Smooth muscle cell (in vitro differentiated cells): ENCODE measurements around the gene WDFY3. TPM values are rescaled to one million over a fixed set of nuclear protein-coding genes. Genes with fewer than 3 reads are reported as not detected.

Experiments
- DNase-seq: peaks from one replicate; lab custom pipeline; 2025; ENCODE audit not compliant: unreplicated experiment; lab: John Stamatoyannopoulos, UW
- H2AFZ ChIP-seq: fragments of 200-600 bp; sonication (generic); 2 replicates; pipeline ENCODE4 v1.6.0; 2016; ENCODE audit warnings: antibody characterized with exemption, low read depth, mild to moderate bottlenecking
- H3F3A ChIP-seq: fragments of 200-600 bp; sonication (generic); 2 replicates; pipeline ENCODE4 v1.6.0; 2017; ENCODE audit warnings: antibody characterized with exemption, low read depth
- H3K27ac ChIP-seq: fragments of 200-600 bp; sonication (generic); 2 replicates; pipeline ENCODE4 v1.5.1; 2016; ENCODE audit warnings: low read depth, mild to moderate bottlenecking
- H3K27me3 ChIP-seq: fragments of 200-600 bp; sonication (generic); 2 replicates; pipeline ENCODE4 v1.6.1; 2016; ENCODE audit warnings: low read depth, mild to moderate bottlenecking
- H3K36me3 ChIP-seq: fragments of 200-600 bp; sonication (generic); 2 replicates; pipeline ENCODE4 v1.5.1; 2016; ENCODE audit warnings: low read depth
- H3K4me1 ChIP-seq: fragments of 200-600 bp; sonication (generic); 2 replicates; pipeline ENCODE4 v1.5.1; 2016; ENCODE audit warnings: low read depth
- H3K4me2 ChIP-seq: fragments of 200-600 bp; sonication (generic); 2 replicates; pipeline ENCODE4 v1.6.0; 2016; ENCODE audit warnings: mild to moderate bottlenecking
- H3K4me3 ChIP-seq: fragments of 200-600 bp; sonication (generic); 2 replicates; pipeline ENCODE4 v1.5.1; 2016; ENCODE audit warnings: mild to moderate bottlenecking
- H3K79me2 ChIP-seq: fragments of 200-600 bp; sonication (generic); 2 replicates; pipeline ENCODE4 v1.6.0; 2016; ENCODE audit warnings: low read depth, mild to moderate bottlenecking
- H3K9ac ChIP-seq: fragments of 200-600 bp; sonication (generic); 2 replicates; pipeline ENCODE4 v1.6.0; 2016; ENCODE audit warnings: low read depth
- H3K9me3 ChIP-seq: fragments of 200-600 bp; sonication (generic); replicated peaks from 2 replicates; pipeline ENCODE4 v1.5.1; 2016; ENCODE audit warnings: low read depth
- H4K20me1 ChIP-seq: fragments of 200-600 bp; sonication (generic); 2 replicates; pipeline ENCODE4 v1.6.0; 2016; ENCODE audit warnings: low read depth
- CTCF ChIP-seq: fragments of 200-600 bp; sonication (generic); IDR thresholded peaks from 2 replicates; pipeline ENCODE4 v1.5.1; 2017; ENCODE audit warnings: borderline replicate concordance, mild to moderate bottlenecking, antibody characterized with exemption; ENCODE audit not compliant: insufficient read depth, poor library complexity, severe bottlenecking
- WGBS: methylation state at CpG from one replicate; pipeline ENCODE4 v1.1.7; 2016; ENCODE audit warnings: low lambda C conversion rate; 5-methylcytosine and 5-hydroxymethylcytosine counted together
- polyA plus RNA-seq: library from polyadenylated mRNA; unstranded; fragments of >200 nt; fragmentation: Nextera tagmentation; extraction: Ambion mirVana; gene quantifications from 2 replicates; pipeline ENCODE4 v1.2.1, GENCODE V29; 2016
- total RNA-seq: library from RNA; depleted of rRNA; stranded (reverse); fragments of >200 nt; gene quantifications from 2 replicates; pipeline ENCODE4 v1.2.3, GENCODE V29; 2014

WDFY3 gene
- total and polyA plus RNA-seq, 2 experiments from 2014 or later: 4.0 to 63.9 TPM

- no peak for TF ChIP-seq CTCF
- WGBS: 73% methylated on average over 1 of the region's 1 CpG
- Histone ChIP-seq H3K27ac (no peak overlapping the region), H3K4me1 (peaks cover 11% of the 10 kb centered on the region), H3K4me2 (no peak overlapping the region), H3K79me2 (peaks cover 3% of the 10 kb centered on the region), H3K27me3 (no peaks in the 10 kb centered on the region), H4K20me1 (peaks cover 17% of the 10 kb centered on the region), H3K4me3 (no peak overlapping the region), H3K36me3 (peaks cover 12% of the 10 kb centered on the region), H3K9me3 (no peaks in the 10 kb centered on the region), H3F3A (no peaks in the 10 kb centered on the region), H2AFZ (no peak overlapping the region), H3K9ac (no peak overlapping the region)
- no peak for DNase-seq
Measured at GRCh38 chr4:84857296-84857695, 109.2 kb downstream of the WDFY3 start.

- Histone ChIP-seq H3K4me3 (no peak overlapping the region), H3K27ac (no peak overlapping the region), H3K79me2 (no peaks in the 10 kb centered on the region), H3K27me3 (no peaks in the 10 kb centered on the region), H3F3A (no peaks in the 10 kb centered on the region), H3K4me2 (no peak overlapping the region), H4K20me1 (peaks cover 18% of the 10 kb centered on the region), H2AFZ (no peak overlapping the region), H3K36me3 (peaks cover 12% of the 10 kb centered on the region), H3K9me3 (no peaks in the 10 kb centered on the region), H3K9ac (no peak overlapping the region), H3K4me1 (peaks cover 11% of the 10 kb centered on the region)
- WGBS: 78% methylated on average over 1 of the region's 1 CpG
- no peak for DNase-seq
- TF ChIP-seq CTCF: no peak
Measured at GRCh38 chr4:84856468-84857049, 109.9 kb downstream of the WDFY3 start.

GRCh38 chr4:84855774-84856173 lies 110.7 kb downstream of the WDFY3 start:
- no peak overlapping the region for H3K4me2 ChIP-seq
- H3K27ac ChIP-seq: no peak overlapping the region
- no peak for TF ChIP-seq CTCF
- peaks cover 12% of the 10 kb centered on the region for H3K36me3 ChIP-seq
- 88% methylated on average over 2 of the region's 2 CpGs for WGBS
- H3K27me3 ChIP-seq: no peaks in the 10 kb centered on the region
- H3K9ac ChIP-seq: no peak overlapping the region
- H3K4me3 ChIP-seq: no peak overlapping the region
- H2AFZ ChIP-seq: no peak overlapping the region
- peaks cover 11% of the 10 kb centered on the region for H3K4me1 ChIP-seq
- H4K20me1 ChIP-seq: peaks cover 16% of the 10 kb centered on the region
- peaks cover 5% of the 10 kb centered on the region for H3K79me2 ChIP-seq
- DNase-seq: no peak
- no peaks in the 10 kb centered on the region for H3K9me3 ChIP-seq
- H3F3A ChIP-seq: no peaks in the 10 kb centered on the region

GRCh38 chr4:84852081-84852480 lies 114.4 kb downstream of the WDFY3 start:
- peaks cover 9% of the 10 kb centered on the region for H3K36me3 ChIP-seq
- no peak overlapping the region for H3K27ac ChIP-seq
- WGBS: 50% methylated on average over 1 of the region's 1 CpG
- no peaks in the 10 kb centered on the region for H3K27me3 ChIP-seq
- H2AFZ ChIP-seq: no peak overlapping the region
- peaks cover 10% of the 10 kb centered on the region for H3K79me2 ChIP-seq
- no peak for DNase-seq
- no peak overlapping the region for H3K9ac ChIP-seq
- H3F3A ChIP-seq: no peaks in the 10 kb centered on the region
- peaks cover 21% of the 10 kb centered on the region for H4K20me1 ChIP-seq
- no peaks in the 10 kb centered on the region for H3K9me3 ChIP-seq
- no peak for TF ChIP-seq CTCF
- H3K4me1 ChIP-seq: peaks cover 11% of the 10 kb centered on the region
- no peak overlapping the region for H3K4me2 ChIP-seq
- no peak overlapping the region for H3K4me3 ChIP-seq
